HG02885 (cell line): ENCODE data around the gene RAB6C.
"Not testable (repeated sequence)": the region's sequence is repeated elsewhere in the genome, so short reads cannot be mapped to it uniquely, and the experiment has no call there.

Experiments used
- ATAC-seq: cut with Tn5 transposase; IDR thresholded peaks from one replicate; pipeline ENCODE4 v1.9.1; 2021; ENCODE audit warnings: mild to moderate bottlenecking; ENCODE audit not compliant: unreplicated experiment, poor library complexity

The RAB6C gene

GRCh38 chr2:129992415-129993006 lies 13.0 kb downstream of the RAB6C start:
- ATAC-seq, result not testable (repeated sequence)

GRCh38 chr2:129993151-129993550 lies 13.7 kb downstream of the RAB6C start:
- not testable (repeated sequence) for ATAC-seq

GRCh38 chr2:129996657-129997237 lies 17.3 kb downstream of the RAB6C start:
- not testable (repeated sequence) for ATAC-seq

- ATAC-seq, result not testable (repeated sequence)
Observed at GRCh38 chr2:129998771-129999170, 19.3 kb downstream of the RAB6C start.

- ATAC-seq, result not testable (repeated sequence)
Observed at GRCh38 chr2:130005862-130006261, 26.4 kb downstream of the RAB6C start.

- not testable (repeated sequence) for ATAC-seq
Observed at GRCh38 chr2:130016701-130017100, 37.2 kb downstream of the RAB6C start.

GRCh38 chr2:130019402-130019801 lies 39.9 kb downstream of the RAB6C start:
- no peak for ATAC-seq

- ATAC-seq, result not testable (repeated sequence)
Observed at GRCh38 chr2:130020069-130020468, 40.6 kb downstream of the RAB6C start.

- not testable (repeated sequence) for ATAC-seq
Observed at GRCh38 chr2:130025931-130026330, 46.5 kb downstream of the RAB6C start.
